ENCODE results near the gene NAAA.

Gene NAAA

DNA sequence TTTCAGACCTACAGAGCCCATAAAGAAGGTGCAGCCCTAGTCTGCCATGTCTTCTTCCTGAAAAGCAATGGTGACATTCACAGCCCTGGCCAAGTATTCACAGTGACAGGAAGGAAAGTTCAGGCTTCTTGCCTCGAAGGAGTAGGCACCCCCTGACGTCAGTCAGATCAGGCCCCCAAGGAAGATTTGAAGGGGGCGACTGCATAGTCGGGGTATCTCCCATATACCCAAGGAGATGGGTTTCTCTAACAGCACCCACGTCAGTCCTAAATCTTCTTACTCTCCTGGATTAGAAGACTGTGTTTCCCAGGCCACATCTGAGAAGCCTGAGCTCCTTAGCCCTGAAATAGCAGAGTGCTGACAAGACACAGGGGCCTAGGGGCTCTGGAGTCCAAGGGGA, 38.5 kb downstream of the NAAA start, which contains the start of gene PPEF2:
Gene PPEF2 (minus strand): TSS at position 101 of the 400 bp plus-strand sequence. CDS start 6,127 bp downstream, outside the sequence.
- Histone ChIP-seq H3K4me1 (ENCODE audit: control insufficient read depth in 5 of 5, insufficient read depth in 5 of 5, low read length in 5 of 5) (no peaks in the 10 kb centered on the region), H3K4me3 (ENCODE audit: low read depth in 1 of 5, low read length in 5 of 5) (no peak within 1 kb of the TSS), H3K27me3 (ENCODE audit: control insufficient read depth in 5 of 5, insufficient read depth in 4 of 5, low read length in 5 of 5) (peaks cover 0 to 2% (median 0%) of the 10 kb centered on the region in 5 donors), H3K36me3 (ENCODE audit: control insufficient read depth in 5 of 5, insufficient read depth in 5 of 5, low read length in 5 of 5) (no peaks in the 10 kb centered on the region), H3K9ac (ENCODE audit: low read length in 5 of 5) (no peak within 1 kb of the TSS), H3K9me3 (ENCODE audit: control insufficient read depth in 5 of 5, low read length in 5 of 5) (no peaks in the 10 kb centered on the region), H3K27ac (ENCODE audit: low read depth, low read length) (no peak within 1 kb of the TSS)

DNA sequence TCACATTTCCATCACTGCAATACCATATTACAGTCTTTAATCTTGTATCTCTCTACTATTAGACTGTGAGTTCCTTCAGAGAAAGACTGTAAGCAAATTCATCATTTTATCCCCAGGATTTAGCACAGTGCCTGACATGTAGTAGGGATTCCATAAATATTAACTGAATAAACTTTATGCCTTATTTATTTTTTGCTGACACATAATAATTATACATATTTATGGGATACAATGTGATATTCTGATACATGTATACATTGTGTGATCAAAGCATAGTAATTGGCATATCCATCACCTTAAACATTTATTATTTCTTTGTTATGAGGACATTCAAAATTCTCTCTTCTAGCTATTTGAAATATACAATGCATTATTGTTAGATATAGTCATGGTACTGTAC, 42.3 kb downstream of the NAAA start:
- no peaks in the 10 kb centered on the region for H3K36me3 ChIP-seq (ENCODE audit: control insufficient read depth in 5 of 5, insufficient read depth in 5 of 5, low read length in 5 of 5)
- H3K4me1 ChIP-seq (ENCODE audit: control insufficient read depth in 5 of 5, insufficient read depth in 5 of 5, low read length in 5 of 5), result no peaks in the 10 kb centered on the region
- H3K4me3 ChIP-seq (ENCODE audit: low read depth in 1 of 5, low read length in 5 of 5), result no peak overlapping the region
- H3K9me3 ChIP-seq (ENCODE audit: control insufficient read depth in 5 of 5, low read length in 5 of 5), result no peaks in the 10 kb centered on the region
- no peak overlapping the region for H3K9ac ChIP-seq (ENCODE audit: low read length in 5 of 5)
- H3K27me3 ChIP-seq (ENCODE audit: control insufficient read depth in 5 of 5, insufficient read depth in 4 of 5, low read length in 5 of 5), result no peaks in the 10 kb centered on the region
- H3K27ac ChIP-seq (ENCODE audit: low read depth, low read length), result no peak overlapping the region

DNA sequence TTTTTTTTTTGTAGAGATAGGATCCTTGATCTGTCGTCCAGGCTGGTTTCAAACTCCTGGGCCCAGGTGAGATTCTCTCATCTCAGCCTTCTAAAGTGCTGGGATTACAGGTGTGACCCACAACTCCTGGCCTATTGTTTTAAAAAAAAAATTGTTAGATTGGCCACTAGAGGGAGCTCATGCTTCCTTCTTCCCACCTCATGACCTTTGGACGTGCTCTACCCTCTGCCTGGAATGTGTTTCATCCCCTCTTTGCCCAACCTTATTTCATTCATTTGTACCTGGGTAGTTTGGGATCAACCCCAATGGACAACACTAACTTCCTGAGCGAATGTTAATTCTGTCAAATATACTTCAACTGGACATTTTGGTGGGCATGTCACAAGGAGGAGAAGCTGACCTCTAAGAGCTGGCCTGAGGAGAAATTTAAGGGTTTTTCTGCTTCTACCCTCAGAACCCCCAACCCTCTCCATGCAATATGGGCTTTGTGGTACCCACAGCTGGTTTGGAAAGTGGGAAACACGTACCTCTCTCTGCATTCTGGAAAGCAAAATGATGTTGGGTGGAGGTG, 45.0 kb downstream of the NAAA start:
- no peak overlapping the region for H3K4me3 ChIP-seq (ENCODE audit: low read depth in 1 of 5, low read length in 5 of 5)
- no peaks in the 10 kb centered on the region for H3K36me3 ChIP-seq (ENCODE audit: control insufficient read depth in 5 of 5, insufficient read depth in 5 of 5, low read length in 5 of 5)
- H3K27ac ChIP-seq (ENCODE audit: low read depth, low read length), result no peak overlapping the region
- no peak overlapping the region for H3K9ac ChIP-seq (ENCODE audit: low read length in 5 of 5)
- H3K4me1 ChIP-seq (ENCODE audit: control insufficient read depth in 5 of 5, insufficient read depth in 5 of 5, low read length in 5 of 5), result no peaks in the 10 kb centered on the region
- H3K9me3 ChIP-seq (ENCODE audit: control insufficient read depth in 5 of 5, low read length in 5 of 5), result no peaks in the 10 kb centered on the region
- H3K27me3 ChIP-seq (ENCODE audit: control insufficient read depth in 5 of 5, insufficient read depth in 4 of 5, low read length in 5 of 5), result no peaks in the 10 kb centered on the region

DNA sequence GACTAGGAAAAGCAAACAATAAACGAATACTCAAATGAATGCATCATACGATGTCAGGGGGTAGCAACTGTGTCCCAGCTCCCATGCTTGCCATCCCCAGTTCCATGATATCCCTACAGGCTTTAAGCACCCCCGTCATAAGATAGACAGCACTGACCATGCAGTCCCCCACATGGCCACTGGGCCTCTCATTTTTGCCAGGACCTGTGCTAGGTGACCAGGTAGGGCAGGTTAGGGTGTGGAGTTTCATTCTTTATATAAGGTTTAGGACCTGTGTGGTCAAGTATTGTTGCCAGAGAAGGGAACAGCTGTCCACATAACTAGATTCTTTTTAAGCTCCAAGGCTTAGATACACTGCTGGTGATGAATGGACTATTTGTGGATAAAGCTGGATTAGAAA, 48.3 kb downstream of the NAAA start:
- no peaks in the 10 kb centered on the region for H3K9me3 ChIP-seq (ENCODE audit: control insufficient read depth in 5 of 5, low read length in 5 of 5)
- H3K9ac ChIP-seq (ENCODE audit: low read length in 5 of 5), result no peak overlapping the region
- H3K27ac ChIP-seq (ENCODE audit: low read depth, low read length), result no peak overlapping the region
- peaks cover 0 to 3% (median 0%) of the 10 kb centered on the region in 5 donors for H3K27me3 ChIP-seq (ENCODE audit: control insufficient read depth in 5 of 5, insufficient read depth in 4 of 5, low read length in 5 of 5)
- H3K4me1 ChIP-seq (ENCODE audit: control insufficient read depth in 5 of 5, insufficient read depth in 5 of 5, low read length in 5 of 5), result no peaks in the 10 kb centered on the region
- no peaks in the 10 kb centered on the region for H3K36me3 ChIP-seq (ENCODE audit: control insufficient read depth in 5 of 5, insufficient read depth in 5 of 5, low read length in 5 of 5)
- no peak overlapping the region for H3K4me3 ChIP-seq (ENCODE audit: low read depth in 1 of 5, low read length in 5 of 5)

DNA sequence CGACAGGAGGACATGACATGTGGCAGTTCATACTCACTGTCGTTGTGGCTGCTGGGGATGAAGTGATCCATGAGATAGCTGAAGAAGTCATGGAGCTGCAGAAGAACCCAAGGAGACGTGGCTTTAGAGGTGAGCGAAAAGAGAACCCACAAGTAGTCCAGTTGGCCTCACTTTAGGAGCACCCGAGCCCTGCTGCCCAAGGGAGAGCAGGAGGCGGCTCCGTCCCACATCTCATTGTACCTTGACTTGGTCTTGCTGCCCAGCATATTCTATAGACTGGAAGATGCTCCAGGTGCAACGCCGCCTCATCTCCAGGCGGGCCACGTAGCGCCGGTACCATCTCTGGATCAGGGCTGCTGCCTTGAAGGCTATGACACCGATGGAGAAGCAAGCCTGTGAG, 49.2 kb downstream of the NAAA start:
- H3K9me3 ChIP-seq (ENCODE audit: control insufficient read depth in 5 of 5, low read length in 5 of 5), result no peaks in the 10 kb centered on the region
- no peak overlapping the region for H3K4me3 ChIP-seq (ENCODE audit: low read depth in 1 of 5, low read length in 5 of 5)
- no peaks in the 10 kb centered on the region for H3K36me3 ChIP-seq (ENCODE audit: control insufficient read depth in 5 of 5, insufficient read depth in 5 of 5, low read length in 5 of 5)
- H3K27me3 ChIP-seq (ENCODE audit: control insufficient read depth in 5 of 5, insufficient read depth in 4 of 5, low read length in 5 of 5), result peaks cover 0 to 3% (median 0%) of the 10 kb centered on the region in 5 donors
- no peak overlapping the region for H3K9ac ChIP-seq (ENCODE audit: low read length in 5 of 5)
- no peaks in the 10 kb centered on the region for H3K4me1 ChIP-seq (ENCODE audit: control insufficient read depth in 5 of 5, insufficient read depth in 5 of 5, low read length in 5 of 5)
- no peak overlapping the region for H3K27ac ChIP-seq (ENCODE audit: low read depth, low read length)

DNA sequence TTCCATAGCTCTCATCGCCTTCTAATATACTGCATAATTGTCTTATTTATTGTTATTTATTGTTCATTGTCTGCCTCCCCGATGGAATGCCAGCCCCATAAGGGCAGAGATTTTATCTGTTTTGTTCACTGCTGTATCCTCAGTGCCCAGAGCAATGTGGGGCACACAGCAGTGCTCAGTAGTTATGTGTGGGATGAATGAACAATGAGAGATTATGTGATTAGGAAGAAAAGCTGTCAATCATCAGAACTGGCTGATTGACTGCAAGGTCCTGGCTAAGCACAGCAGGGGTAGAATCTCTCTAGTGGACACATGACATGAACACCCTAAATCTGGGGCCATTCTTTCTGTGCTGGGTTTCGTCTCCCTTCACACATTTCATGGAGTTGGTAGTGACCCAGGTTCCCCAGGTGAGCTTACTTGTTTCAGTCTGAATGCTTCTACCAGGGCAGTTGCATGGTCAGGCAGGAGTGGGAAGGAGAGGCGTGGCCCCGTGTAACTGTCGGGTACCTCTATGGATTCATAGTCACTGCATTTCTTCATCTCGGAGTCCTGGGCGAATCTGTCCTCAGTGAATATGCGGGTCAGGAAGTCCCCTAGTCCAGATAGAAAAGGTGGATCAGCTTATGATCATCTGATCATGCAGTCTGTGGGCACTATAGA, 51.1 kb downstream of the NAAA start:
- Histone ChIP-seq H3K9me3 (ENCODE audit: control insufficient read depth in 5 of 5, low read length in 5 of 5) (no peaks in the 10 kb centered on the region), H3K27ac (ENCODE audit: low read depth, low read length) (no peak overlapping the region), H3K27me3 (ENCODE audit: control insufficient read depth in 5 of 5, insufficient read depth in 4 of 5, low read length in 5 of 5) (peaks cover 0 to 6% (median 0%) of the 10 kb centered on the region in 5 donors), H3K4me1 (ENCODE audit: control insufficient read depth in 5 of 5, insufficient read depth in 5 of 5, low read length in 5 of 5) (no peaks in the 10 kb centered on the region), H3K36me3 (ENCODE audit: control insufficient read depth in 5 of 5, insufficient read depth in 5 of 5, low read length in 5 of 5) (no peaks in the 10 kb centered on the region), H3K4me3 (ENCODE audit: low read depth in 1 of 5, low read length in 5 of 5) (no peak overlapping the region), H3K9ac (ENCODE audit: low read length in 5 of 5) (no peak overlapping the region)

DNA sequence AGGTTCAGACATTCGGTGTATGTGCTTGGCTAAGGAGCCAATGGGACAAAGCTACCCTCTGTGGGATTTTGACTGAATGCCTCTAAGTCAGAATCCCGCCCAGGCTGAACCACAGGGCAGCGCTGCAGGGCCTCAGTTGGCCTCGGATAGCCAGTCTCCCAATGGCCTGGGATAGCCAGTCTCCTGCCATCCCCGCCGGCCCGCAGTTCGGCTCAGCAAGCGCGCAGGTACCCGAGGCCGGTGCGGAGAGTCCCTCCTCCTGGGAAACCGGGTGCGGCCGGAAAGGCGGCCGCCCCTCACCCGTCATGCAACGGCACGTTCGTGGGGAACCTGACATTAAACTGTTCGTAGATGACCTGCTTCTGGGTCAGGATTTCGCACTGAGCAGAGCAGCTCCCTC, 54.7 kb downstream of the NAAA start:
- H3K4me1 ChIP-seq (ENCODE audit: control insufficient read depth in 5 of 5, insufficient read depth in 5 of 5, low read length in 5 of 5), result no peaks in the 10 kb centered on the region
- no peak overlapping the region for H3K27ac ChIP-seq (ENCODE audit: low read depth, low read length)
- H3K36me3 ChIP-seq (ENCODE audit: control insufficient read depth in 5 of 5, insufficient read depth in 5 of 5, low read length in 5 of 5), result no peaks in the 10 kb centered on the region

DNA sequence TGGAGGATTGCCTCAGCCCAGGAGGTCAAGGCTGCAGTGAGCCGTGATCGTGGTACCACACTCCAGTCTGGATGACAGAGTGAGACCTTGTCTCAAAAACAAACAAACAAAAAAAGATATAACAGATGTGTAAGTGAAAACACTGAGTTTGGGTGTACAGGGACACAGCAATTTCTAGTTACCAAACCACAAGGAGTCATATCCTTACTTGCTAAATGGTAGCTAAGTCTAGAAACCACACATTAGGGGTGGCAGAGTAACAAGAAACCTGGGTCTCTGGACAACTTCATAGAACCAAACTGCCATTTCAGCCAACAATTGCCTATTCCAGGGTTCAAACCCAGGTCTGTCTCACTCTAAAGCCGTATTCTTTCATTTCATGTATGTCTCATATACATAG, 59.3 kb downstream of the NAAA start:
- Histone ChIP-seq H3K36me3 (ENCODE audit: control insufficient read depth in 5 of 5, insufficient read depth in 5 of 5, low read length in 5 of 5) (no peaks in the 10 kb centered on the region), H3K9ac (ENCODE audit: low read length in 5 of 5) (no peak overlapping the region), H3K27ac (ENCODE audit: low read depth, low read length) (no peak overlapping the region), H3K27me3 (ENCODE audit: control insufficient read depth in 5 of 5, insufficient read depth in 4 of 5, low read length in 5 of 5) (peaks cover 0 to 8% (median 0%) of the 10 kb centered on the region in 5 donors), H3K4me3 (ENCODE audit: low read depth in 1 of 5, low read length in 5 of 5) (no peak overlapping the region), H3K4me1 (ENCODE audit: control insufficient read depth in 5 of 5, insufficient read depth in 5 of 5, low read length in 5 of 5) (no peaks in the 10 kb centered on the region), H3K9me3 (ENCODE audit: control insufficient read depth in 5 of 5, low read length in 5 of 5) (no peaks in the 10 kb centered on the region)

More for the DNA sequence above, 54.7 kb downstream of the NAAA start:
- Histone ChIP-seq H3K4me3 (ENCODE audit: low read depth in 1 of 5, low read length in 5 of 5) (no peak overlapping the region), H3K27me3 (ENCODE audit: control insufficient read depth in 5 of 5, insufficient read depth in 4 of 5, low read length in 5 of 5) (peaks cover 0 to 11% (median 0%) of the 10 kb centered on the region in 5 donors), H3K9ac (ENCODE audit: low read length in 5 of 5) (no peak overlapping the region), H3K9me3 (ENCODE audit: control insufficient read depth in 5 of 5, low read length in 5 of 5) (no peaks in the 10 kb centered on the region)

DNA sequence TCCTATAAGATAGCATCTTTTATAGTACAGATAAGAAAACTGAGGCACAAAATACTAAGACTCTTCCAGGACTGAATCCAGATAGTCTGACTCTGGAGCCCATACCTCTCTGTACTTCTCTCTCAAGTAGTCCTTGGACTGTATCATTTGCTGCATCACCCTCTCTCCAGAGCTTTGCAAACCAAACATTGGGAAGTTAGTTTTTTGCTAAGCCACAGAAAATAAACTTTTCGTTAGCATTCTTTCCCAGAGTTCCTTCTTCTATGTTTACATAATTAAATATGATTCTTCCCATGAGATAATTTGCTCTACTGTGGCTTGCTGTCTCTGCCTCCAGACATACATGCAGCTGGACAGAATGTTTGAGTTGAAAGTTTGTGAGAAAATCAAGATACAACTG, 60.5 kb downstream of the NAAA start:
- Histone ChIP-seq H3K36me3 (ENCODE audit: control insufficient read depth in 5 of 5, insufficient read depth in 5 of 5, low read length in 5 of 5) (no peaks in the 10 kb centered on the region), H3K27me3 (ENCODE audit: control insufficient read depth in 5 of 5, insufficient read depth in 4 of 5, low read length in 5 of 5) (peaks cover 0 to 5% (median 0%) of the 10 kb centered on the region in 5 donors), H3K9ac (ENCODE audit: low read length in 5 of 5) (no peak overlapping the region), H3K4me1 (ENCODE audit: control insufficient read depth in 5 of 5, insufficient read depth in 5 of 5, low read length in 5 of 5) (no peaks in the 10 kb centered on the region), H3K27ac (ENCODE audit: low read depth, low read length) (no peak overlapping the region), H3K9me3 (ENCODE audit: control insufficient read depth in 5 of 5, low read length in 5 of 5) (no peaks in the 10 kb centered on the region), H3K4me3 (ENCODE audit: low read depth in 1 of 5, low read length in 5 of 5) (no peak overlapping the region)

DNA sequence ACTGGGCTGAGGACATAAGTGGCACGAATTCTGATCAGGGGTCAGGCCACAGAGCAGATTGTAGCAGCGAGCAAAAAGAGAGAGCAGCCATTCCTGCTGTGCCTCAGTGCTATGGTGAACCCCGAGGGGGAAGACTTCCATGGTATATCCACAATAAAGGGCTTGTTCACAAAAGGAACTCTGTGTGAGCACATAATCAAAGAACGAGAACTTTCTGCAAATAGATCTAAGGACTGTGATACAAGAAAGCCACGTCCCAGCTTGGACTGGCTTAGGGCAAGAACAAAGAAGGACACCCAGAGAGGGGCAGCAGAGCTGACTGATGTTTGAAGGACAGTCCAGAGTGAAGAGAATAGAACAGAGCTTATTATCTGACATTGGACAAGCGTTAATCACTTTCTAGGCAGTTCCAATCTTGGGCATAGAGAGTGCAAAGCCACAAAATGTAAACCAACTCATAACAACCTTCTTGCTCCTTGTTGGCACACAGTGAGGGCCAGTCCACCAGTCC, 62.5 kb downstream of the NAAA start:
- Histone ChIP-seq H3K4me3 (ENCODE audit: low read depth in 1 of 5, low read length in 5 of 5) (no peak overlapping the region), H3K36me3 (ENCODE audit: control insufficient read depth in 5 of 5, insufficient read depth in 5 of 5, low read length in 5 of 5) (no peaks in the 10 kb centered on the region), H3K27ac (ENCODE audit: low read depth, low read length) (no peak overlapping the region), H3K9me3 (ENCODE audit: control insufficient read depth in 5 of 5, low read length in 5 of 5) (no peaks in the 10 kb centered on the region), H3K9ac (ENCODE audit: low read length in 5 of 5) (no peak overlapping the region), H3K4me1 (ENCODE audit: control insufficient read depth in 5 of 5, insufficient read depth in 5 of 5, low read length in 5 of 5) (no peaks in the 10 kb centered on the region), H3K27me3 (ENCODE audit: control insufficient read depth in 5 of 5, insufficient read depth in 4 of 5, low read length in 5 of 5) (peaks cover 0 to 5% (median 0%) of the 10 kb centered on the region in 5 donors)

All from subcutaneous abdominal adipose tissue (tissue), 5 donors.